SK-N-SH (cell line): Measurements from ENCODE around the gene ARMH4. TPM values are rescaled to one million over a fixed set of nuclear protein-coding genes. Genes with fewer than 3 reads are reported as not detected.

Experiments used
- CTCF ChIA-PET: fragments of 300-600, 350-600 bp; formaldehyde crosslinking; extraction: SDS; loops from one replicate; lab custom pipeline; 2021; lab: Yijun Ruan, JAX
- POLR2A ChIA-PET: fragments of 350-600 bp; sonication (Branson Sonifier 250); formaldehyde crosslinking; extraction: SDS; loops from one replicate; lab custom pipeline; 2020; ENCODE audit warnings: antibody characterized with exemption, inconsistent platforms; lab: Yijun Ruan, JAX
- DNase-seq: peaks from one replicate; pipeline ENCODE4 v3.0.0; 2012
- H2AFZ ChIP-seq: fragments of 200-600 bp; sonication (generic); 2 replicates; pipeline ENCODE4 v1.8.1; 2016; ENCODE audit warnings: antibody characterized with exemption, mild to moderate bottlenecking, low read depth
- H3F3A ChIP-seq: fragments of 200-600 bp; sonication (generic); replicated peaks from 2 replicates; pipeline ENCODE3; 2016; ENCODE audit warnings: antibody characterized with exemption, mild to moderate bottlenecking; ENCODE audit not compliant: insufficient read depth
- H3K27ac ChIP-seq, 2 experiments: fragments of 200-500 bp in 1 of 2; fragments of 200-600 bp in 1 of 2; sonication (Bioruptor generic) in 1 of 2; sonication (generic), shearing (Covaris generic) in 1 of 2; 2 replicates each; pipeline versions ENCODE4 v1.5.1 to v1.6.1; 2014 to 2016; ENCODE audit warnings: low read depth in 2 of 2, inconsistent platforms in 1 of 2, low read length in 1 of 2, mild to moderate bottlenecking in 1 of 2, mixed read lengths in 1 of 2
- H3K27me3 ChIP-seq: fragments of 200-600 bp; sonication (generic), shearing (Covaris generic); 2 replicates; pipeline ENCODE4 v1.6.1; 2016; ENCODE audit warnings: mixed run types; ENCODE audit not compliant: insufficient read depth
- H3K36me3 ChIP-seq, 2 experiments: fragments of 200-500 bp in 1 of 2; fragments of 200-600 bp in 1 of 2; sonication (Bioruptor generic) in 1 of 2; sonication (generic) in 1 of 2; replicated peaks in 1 of 2; 2 replicates each; pipeline versions ENCODE3 to v1.5.1; 2014 to 2016; ENCODE audit warnings: low read length in 1 of 2, mild to moderate bottlenecking in 1 of 2; ENCODE audit not compliant: insufficient read depth in 2 of 2, control insufficient read depth in 1 of 2
- H3K4me1 ChIP-seq, 2 experiments: fragments of 200-500 bp in 1 of 2; fragments of 200-600 bp in 1 of 2; sonication (Bioruptor generic) in 1 of 2; sonication (generic), shearing (Covaris generic) in 1 of 2; 2 replicates each; pipeline versions ENCODE4 v1.5.1 to v1.6.1; 2014 to 2016; ENCODE audit warnings: low read depth in 1 of 2, low read length in 1 of 2, mixed run types in 1 of 2; ENCODE audit not compliant: insufficient read depth in 2 of 2, control insufficient read depth in 1 of 2
- H3K4me2 ChIP-seq: fragments of 200-600 bp; sonication (generic), shearing (Covaris generic); 2 replicates; pipeline ENCODE4 v1.6.1; 2017; ENCODE audit warnings: mixed run types
- H3K4me3 ChIP-seq, 2 experiments: fragments of 200-500 bp in 1 of 2; fragments of 200-600 bp in 1 of 2; sonication (Bioruptor generic) in 1 of 2; sonication (generic), shearing (Covaris generic) in 1 of 2; 2 replicates each; pipeline versions ENCODE4 v1.5.1 to v1.8.1; 2014 to 2016; ENCODE audit warnings: low read depth in 2 of 2, inconsistent platforms in 1 of 2, low read length in 1 of 2, mild to moderate bottlenecking in 1 of 2, mixed read lengths in 1 of 2, moderate library complexity in 1 of 2
- H3K79me2 ChIP-seq: fragments of 200-600 bp; sonication (generic); 2 replicates; pipeline ENCODE4 v1.8.1; 2017; ENCODE audit warnings: mild to moderate bottlenecking; ENCODE audit not compliant: insufficient read depth
- H3K9ac ChIP-seq: fragments of 200-600 bp; sonication (generic); 2 replicates; pipeline ENCODE4 v1.6.1; 2017; ENCODE audit warnings: mixed run types
- H3K9me2 ChIP-seq: fragments of 200-600 bp; sonication (generic); 2 replicates; pipeline ENCODE4 v1.6.1; 2017; ENCODE audit warnings: mixed run types
- H3K9me3 ChIP-seq: fragments of 200-600 bp; sonication (generic); 2 replicates; pipeline ENCODE4 v1.6.1; 2017; ENCODE audit warnings: mixed run types, mild to moderate bottlenecking, moderate library complexity
- H4K20me1 ChIP-seq: fragments of 200-600 bp; sonication (generic); 2 replicates; pipeline ENCODE4 v1.6.1; 2017; ENCODE audit warnings: mild to moderate bottlenecking, mixed run types; ENCODE audit not compliant: insufficient read depth
- EP300 ChIP-seq, 2 experiments: IDR thresholded peaks; 2 replicates each; pipeline versions ENCODE4 v1.4.0 to v1.6.1; 2012; ENCODE audit warnings: borderline replicate concordance in 1 of 2, low read depth in 1 of 2, low read length in 1 of 2
- FOSL2 ChIP-seq: IDR thresholded peaks from 2 replicates; pipeline ENCODE4 v1.4.0; 2012; ENCODE audit warnings: low read depth, mild to moderate bottlenecking, moderate library complexity, borderline replicate concordance
- FOXM1 ChIP-seq: IDR thresholded peaks from 2 replicates; pipeline ENCODE4 v1.4.0; 2012; ENCODE audit warnings: low read depth, mild to moderate bottlenecking
- GABPA ChIP-seq: IDR thresholded peaks from 2 replicates; pipeline ENCODE4 v1.4.0; 2012; ENCODE audit warnings: low read depth, mild to moderate bottlenecking
- GATA2 ChIP-seq: sonication (generic); formaldehyde crosslinking; IDR thresholded peaks from 2 replicates; pipeline ENCODE4 v1.5.0; 2020; ENCODE audit warnings: mild to moderate bottlenecking, missing genetic modification reagents
- JUND ChIP-seq: IDR thresholded peaks from 2 replicates; pipeline ENCODE4 v1.4.0; 2012
- NRF1 ChIP-seq: IDR thresholded peaks from 2 replicates; pipeline ENCODE4 v1.6.1; 2012; ENCODE audit warnings: low read depth, mild to moderate bottlenecking, low read length
- POLR2AphosphoS5 ChIP-seq: IDR thresholded peaks from 2 replicates; pipeline ENCODE4 v1.6.1; 2012; ENCODE audit warnings: low read depth, low read length
- RCOR1 ChIP-seq: fragments of 150-350 bp; IDR thresholded peaks from 2 replicates; pipeline ENCODE4 v1.6.1; 2017; ENCODE audit warnings: antibody characterized with exemption, low read length
- REST ChIP-seq: IDR thresholded peaks from 2 replicates; pipeline ENCODE4 v1.6.1; 2012; ENCODE audit warnings: mild to moderate bottlenecking, low read depth, low read length, moderate library complexity
- RXRA ChIP-seq: IDR thresholded peaks from 2 replicates; pipeline ENCODE4 v1.4.0; 2012; ENCODE audit warnings: low read depth, mild to moderate bottlenecking, borderline replicate concordance
- SMC3 ChIP-seq: IDR thresholded peaks from 2 replicates; pipeline ENCODE4 v1.6.1; 2012; ENCODE audit warnings: low read depth, low read length, improper control_type of control experiment
- TCF12 ChIP-seq: IDR thresholded peaks from 2 replicates; pipeline ENCODE4 v1.4.0; 2012
- TEAD4 ChIP-seq: IDR thresholded peaks from 2 replicates; pipeline ENCODE4 v1.4.0; 2012; ENCODE audit warnings: mild to moderate bottlenecking, borderline replicate concordance; ENCODE audit not compliant: insufficient read depth
- ZBTB33 ChIP-seq: IDR thresholded peaks from 2 replicates; pipeline ENCODE4 v1.4.0; 2012; ENCODE audit warnings: low read depth, borderline replicate concordance
- WGBS: methylation state at CpG from one replicate; pipeline ENCODE4 v1.1.6; 2017; ENCODE audit warnings: low lambda C conversion rate; 5-methylcytosine and 5-hydroxymethylcytosine counted together
- polyA plus RNA-seq, 3 experiments: library from polyadenylated mRNA; depleted of rRNA; stranded (reverse); fragments of >200 nt; gene quantifications; 2 replicates each; pipeline ENCODE4 v1.2.3, GENCODE V29; 2012
- TF ChIP-seq, protein P1 (sequence below): IDR thresholded peaks from 2 replicates; pipeline ENCODE4; 2012

Gene ARMH4
- polyA plus RNA-seq, 1 of the 3 experiments (the other 2 are of a cell fraction) = 0.39 TPM

DNA sequence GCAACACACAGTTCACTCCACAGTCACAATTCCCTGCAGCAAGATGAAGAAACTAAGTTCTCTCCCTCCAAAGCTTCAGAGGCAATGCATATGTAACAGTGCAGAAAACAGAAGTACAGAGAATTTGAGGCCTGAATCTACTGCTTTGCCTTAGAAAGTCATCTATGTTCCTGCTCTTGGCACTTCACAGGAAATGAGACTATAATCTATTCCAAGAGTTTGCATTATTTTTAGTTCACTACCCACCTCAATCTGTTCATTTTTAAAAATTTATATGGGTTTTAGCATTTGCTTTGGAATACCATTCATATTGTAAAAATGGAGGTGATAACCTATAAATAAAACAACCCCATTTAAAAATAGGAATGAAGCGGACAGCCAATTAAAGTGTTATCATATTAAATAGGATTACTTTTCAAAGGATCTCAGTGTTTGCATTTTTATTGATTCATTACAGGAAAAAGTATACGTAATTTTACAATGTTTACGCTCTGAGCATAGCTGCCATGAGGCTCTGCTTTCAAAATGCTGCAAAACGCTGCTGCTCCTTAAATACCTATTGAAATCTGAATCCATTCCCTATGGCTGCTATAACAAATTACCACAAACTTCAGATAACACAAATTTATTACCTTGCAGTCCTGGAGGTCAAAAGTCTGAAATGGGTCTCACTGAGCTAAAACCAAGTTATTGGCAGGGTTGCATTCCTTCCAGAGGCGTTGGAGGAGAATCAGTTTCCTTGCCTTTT, 60.0 kb downstream of the ARMH4 start:
- no peaks in the 10 kb centered on the region for H3K9me2 ChIP-seq
- 52% methylated on average over 5 of the region's 5 CpGs for WGBS
- H2AFZ ChIP-seq = no peak overlapping the region
- no peaks in the 10 kb centered on the region for H3F3A ChIP-seq
- ChIA-PET CTCF (no interaction called here), POLR2A (no interaction called here)
- no peaks in the 10 kb centered on the region for H4K20me1 ChIP-seq
- no peak overlapping the region for H3K9ac ChIP-seq
- TF ChIP-seq TCF12 (no peak), RCOR1 (no peak), JUND (no peak), POLR2AphosphoS5 (no peak), ZBTB33 (no peak), NRF1 (no peak), FOSL2 (no peak), RXRA (no peak), GATA2 (CRISPR knock-in tag) (no peak), EP300 (IDR thresholded peaks at IDR 0.05; ENCODE audit: borderline replicate concordance in 1 of 2, low read depth in 1 of 2, low read length in 1 of 2) (no peak), GABPA (no peak), REST (no peak), TEAD4 (no peak), FOXM1 (no peak), SMC3 (no peak)
- TF ChIP-seq, protein P1, sequence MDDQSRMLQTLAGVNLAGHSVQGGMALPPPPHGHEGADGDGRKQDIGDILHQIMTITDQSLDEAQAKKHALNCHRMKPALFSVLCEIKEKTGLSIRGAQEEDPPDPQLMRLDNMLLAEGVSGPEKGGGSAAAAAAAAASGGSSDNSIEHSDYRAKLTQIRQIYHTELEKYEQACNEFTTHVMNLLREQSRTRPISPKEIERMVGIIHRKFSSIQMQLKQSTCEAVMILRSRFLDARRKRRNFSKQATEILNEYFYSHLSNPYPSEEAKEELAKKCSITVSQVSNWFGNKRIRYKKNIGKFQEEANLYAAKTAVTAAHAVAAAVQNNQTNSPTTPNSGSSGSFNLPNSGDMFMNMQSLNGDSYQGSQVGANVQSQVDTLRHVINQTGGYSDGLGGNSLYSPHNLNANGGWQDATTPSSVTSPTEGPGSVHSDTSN = no peak
- no peak for DNase-seq
- no peak overlapping the region for H3K4me3 ChIP-seq
- H3K4me2 ChIP-seq = no peak overlapping the region
- no peaks in the 10 kb centered on the region for H3K4me1 ChIP-seq
- no peaks in the 10 kb centered on the region for H3K27me3 ChIP-seq
- no peak overlapping the region for H3K27ac ChIP-seq
- no peaks in the 10 kb centered on the region for H3K9me3 ChIP-seq
- H3K79me2 ChIP-seq = no peaks in the 10 kb centered on the region
- no peaks in the 10 kb centered on the region for H3K36me3 ChIP-seq
